CD4-positive, alpha-beta memory T cell (primary cell): ENCODE results near the gene SLC45A1. TPM values are rescaled to one million over a fixed set of nuclear protein-coding genes. Genes with fewer than 3 reads are reported as not detected.
A peak's percentile ranks its signal among the peaks of the same experiment; 100 is the strongest.
"Not testable (repeated sequence)": the region's sequence is repeated elsewhere in the genome, so short reads cannot be mapped to it uniquely, and the experiment has no call there.

ENCODE experiments used
- CTCF ChIA-PET: fragments of 350-600 bp; sonication (Branson Sonifier 250); formaldehyde crosslinking; loops from one replicate; lab custom pipeline; 2021; ENCODE audit warnings: inconsistent platforms; ENCODE audit not compliant: partially characterized antibody; lab: Charles Lee
- POLR2A ChIA-PET: fragments of 350-600 bp; sonication (Branson Sonifier 250); formaldehyde crosslinking; loops from one replicate; lab custom pipeline; 2021; ENCODE audit not compliant: partially characterized antibody; lab: Charles Lee
- DNase-seq, 5 donors: peaks; one replicate each; pipeline versions ENCODE4 v3.0.0 to v3.0.0-alpha.2; 2020 to 2022; ENCODE audit warnings: mixed read lengths in 1 of 5
- H3K27ac ChIP-seq: one replicate; pipeline ENCODE4 v1.7.0; 2013; ENCODE audit warnings: low read depth, low read length
- H3K27me3 ChIP-seq: 2 replicates; pipeline ENCODE4 v1.7.0; 2013; ENCODE audit warnings: mild to moderate bottlenecking, low read length, moderate library complexity; ENCODE audit not compliant: insufficient read depth
- H3K36me3 ChIP-seq: 2 replicates; pipeline ENCODE4 v1.7.0; 2013; ENCODE audit warnings: mild to moderate bottlenecking, low read length, moderate library complexity; ENCODE audit not compliant: insufficient read depth
- H3K4me1 ChIP-seq: 2 replicates; pipeline ENCODE4 v1.7.0; 2013; ENCODE audit warnings: mild to moderate bottlenecking, low read length, moderate library complexity; ENCODE audit not compliant: insufficient read depth
- H3K4me3 ChIP-seq, 2 donors: one replicate each; pipeline ENCODE4 v1.7.0; 2013; ENCODE audit warnings: low read length in 2 of 2, mild to moderate bottlenecking in 1 of 2
- H3K9me3 ChIP-seq, 2 donors: one replicate each; pipeline ENCODE4 v1.7.0; 2013; ENCODE audit warnings: low read length in 2 of 2, control low read depth in 1 of 2; ENCODE audit not compliant: control insufficient read depth in 1 of 2
- H3K27ac Mint-ChIP-seq, 7 donors: one replicate each; pipeline ENCODE4 v1.8.0; 2020 to 2021; ENCODE audit warnings: mixed read lengths in 7 of 7, mild to moderate bottlenecking in 6 of 7, inconsistent platforms in 3 of 7, moderate library complexity in 3 of 7
- H3K27me3 Mint-ChIP-seq, 2 donors: one replicate each; pipeline ENCODE4 v1.8.0; 2020 to 2021; ENCODE audit warnings: mixed read lengths in 2 of 2
- H3K36me3 Mint-ChIP-seq, 2 donors: one replicate each; pipeline ENCODE4 v1.8.0; 2020 to 2021; ENCODE audit warnings: mixed read lengths in 2 of 2, inconsistent platforms in 1 of 2, mild to moderate bottlenecking in 1 of 2
- H3K4me1 Mint-ChIP-seq, 4 donors: one replicate each; pipeline ENCODE4 v1.8.0; 2020 to 2021; ENCODE audit warnings: mixed read lengths in 4 of 4, mild to moderate bottlenecking in 1 of 4
- H3K4me3 Mint-ChIP-seq, 8 donors: one replicate each; pipeline ENCODE4 v1.8.0; 2020 to 2021; ENCODE audit warnings: mixed read lengths in 8 of 8, mild to moderate bottlenecking in 7 of 8, moderate library complexity in 6 of 8, inconsistent platforms in 3 of 8
- H3K9me3 Mint-ChIP-seq, 8 donors: one replicate each; pipeline ENCODE4 v1.8.0; 2020 to 2021; ENCODE audit warnings: mixed read lengths in 8 of 8, mild to moderate bottlenecking in 5 of 8, inconsistent platforms in 3 of 8, moderate library complexity in 1 of 8
- intact Hi-C: fragments of 100-400 bp; cut with micrococcal nuclease; formaldehyde crosslinking; loops from one replicate; pipeline ENCODE4 v1.15.1; 2023
- polyA plus RNA-seq, 2 donors: library from polyadenylated mRNA; unstranded; fragments of 300-500 nt; fragmentation: Illumina TruSeq; gene quantifications; one replicate each; pipeline ENCODE4 v1.2.3, GENCODE V29; 2021
- total RNA-seq, 2 experiments: library from RNA; stranded (reverse); gene quantifications; one replicate each; pipeline ENCODE4 v1.2.3, GENCODE V29; 2021

Gene SLC45A1
- 1 to 10 TPM in 1 of 2 experiments, under 1 TPM in 1; 0.94 to 1.2 TPM for total RNA-seq
- under 1 TPM; 0.33 to 0.52 TPM for polyA plus RNA-seq

- peaks cover 4 to 30% (median 16%) of the 10 kb centered on the region in 4 donors for H3K4me1 Mint-ChIP-seq
- H3K27me3 Mint-ChIP-seq = peaks cover 14 to 24% of the 10 kb centered on the region in 2 donors
- Histone ChIP-seq H3K36me3 (no peaks in the 10 kb centered on the region), H3K4me1 (peaks cover 11% of the 10 kb centered on the region), H3K9me3 (no peaks in the 10 kb centered on the region), H3K27me3 (peaks cover 8% of the 10 kb centered on the region), H3K4me3 (peak within 1 kb of the TSS in 1 of 2 donors; percentile 72), H3K27ac (no peak within 1 kb of the TSS)
- no peaks in the 10 kb centered on the region for H3K36me3 Mint-ChIP-seq
- intact Hi-C loops = loop anchor here (1.0 to 10.0 kb wide), 2 partner anchors 163 to 292 kb away; partner anchors contain the start of gene ERRFI1
- POLR2A ChIA-PET = interaction anchor here (1.0 to 1.2 kb wide), 3 partner anchors 105 to 305 kb away, joined by 3 to 4 read pairs (median 4); partner anchors contain the start of gene ERRFI1
- peak within 1 kb of the TSS; percentile 73 to 87 (median 82) for H3K4me3 Mint-ChIP-seq
- H3K27ac Mint-ChIP-seq = peak within 1 kb of the TSS in 6 of 7 donors; percentile 8 to 87 (median 75)
- peak; percentile 76 to 85 (median 78) for DNase-seq
- CTCF ChIA-PET = interaction anchor here (1.7 to 9.9 kb wide), 3 partner anchors 32 to 303 kb away, joined by 4 to 147 read pairs (median 10); no protein-coding TSS in a partner anchor
- H3K9me3 Mint-ChIP-seq = peaks cover 0 to 1% (median 0%) of the 10 kb centered on the region in 8 donors
Measured at GRCh38 chr1:8317647-8318381, at the start of gene SLC45A1. Gene SLC45A1 (plus strand): TSS chr1:8318114. CDS start chr1:8324330, 6,216 bp downstream.

- peaks cover 2 to 6% of the 10 kb centered on the region in 2 donors for H3K27me3 Mint-ChIP-seq
- H3K4me3 Mint-ChIP-seq = no peak overlapping the region
- Histone ChIP-seq H3K4me1 (no peaks in the 10 kb centered on the region), H3K36me3 (no peaks in the 10 kb centered on the region), H3K27ac (no peak overlapping the region), H3K4me3 (no peak overlapping the region), H3K27me3 (no peaks in the 10 kb centered on the region), H3K9me3 (no peaks in the 10 kb centered on the region)
- no peaks in the 10 kb centered on the region for H3K36me3 Mint-ChIP-seq
- intact Hi-C loops = no loop called here
- POLR2A ChIA-PET = no interaction called here
- H3K9me3 Mint-ChIP-seq = no peaks in the 10 kb centered on the region
- H3K27ac Mint-ChIP-seq = no peak overlapping the region
- CTCF ChIA-PET = no interaction called here
- DNase-seq = no peak
- peaks cover 0 to 3% (median 1%) of the 10 kb centered on the region in 4 donors for H3K4me1 Mint-ChIP-seq
Measured at GRCh38 chr1:8273036-8273435, 44.9 kb upstream of the SLC45A1 start.

- intact Hi-C loops = no loop called here
- no peak overlapping the region for H3K4me3 Mint-ChIP-seq
- no peaks in the 10 kb centered on the region for H3K9me3 Mint-ChIP-seq
- H3K36me3 Mint-ChIP-seq = no peaks in the 10 kb centered on the region
- Histone ChIP-seq H3K36me3 (no peaks in the 10 kb centered on the region), H3K4me3 (no peak overlapping the region), H3K27me3 (no peaks in the 10 kb centered on the region), H3K27ac (no peak overlapping the region), H3K9me3 (no peaks in the 10 kb centered on the region), H3K4me1 (no peaks in the 10 kb centered on the region)
- peaks cover 0 to 3% (median 1%) of the 10 kb centered on the region in 4 donors for H3K4me1 Mint-ChIP-seq
- ChIA-PET POLR2A (no interaction called here), CTCF (interaction anchor here (1.2 kb wide), 1 partner anchor 10 kb away, joined by 4 read pairs; no protein-coding TSS in a partner anchor)
- no peak for DNase-seq
- peaks cover under 1 to 6% of the 10 kb centered on the region in 2 donors for H3K27me3 Mint-ChIP-seq
- H3K27ac Mint-ChIP-seq = no peak overlapping the region
Measured at GRCh38 chr1:8274352-8274751, 43.6 kb upstream of the SLC45A1 start.

- Histone ChIP-seq H3K4me1 (no peaks in the 10 kb centered on the region), H3K27ac (no peak overlapping the region), H3K36me3 (no peaks in the 10 kb centered on the region), H3K4me3 (no peak overlapping the region), H3K9me3 (no peaks in the 10 kb centered on the region), H3K27me3 (no peaks in the 10 kb centered on the region)
- H3K27ac Mint-ChIP-seq = peak overlapping the region in 1 of 7 donors; percentile 60
- H3K27me3 Mint-ChIP-seq = peaks cover 0 to 8% of the 10 kb centered on the region in 2 donors
- H3K4me1 Mint-ChIP-seq = peaks cover 0 to 3% (median 1%) of the 10 kb centered on the region in 4 donors
- no peaks in the 10 kb centered on the region for H3K9me3 Mint-ChIP-seq
- ChIA-PET CTCF (no interaction called here), POLR2A (no interaction called here)
- no peaks in the 10 kb centered on the region for H3K36me3 Mint-ChIP-seq
- DNase-seq = no peak
- H3K4me3 Mint-ChIP-seq = no peak overlapping the region
- intact Hi-C loops = no loop called here
Measured at GRCh38 chr1:8276173-8276914, 41.6 kb upstream of the SLC45A1 start.

- no peaks in the 10 kb centered on the region for H3K36me3 Mint-ChIP-seq
- no peaks in the 10 kb centered on the region for H3K9me3 Mint-ChIP-seq
- Histone ChIP-seq H3K4me1 (no peaks in the 10 kb centered on the region), H3K27me3 (no peaks in the 10 kb centered on the region), H3K4me3 (no peak overlapping the region), H3K27ac (no peak overlapping the region), H3K36me3 (no peaks in the 10 kb centered on the region), H3K9me3 (no peaks in the 10 kb centered on the region)
- H3K4me3 Mint-ChIP-seq = no peak overlapping the region
- H3K27me3 Mint-ChIP-seq = peaks cover 4 to 8% of the 10 kb centered on the region in 2 donors
- POLR2A ChIA-PET = no interaction called here
- H3K27ac Mint-ChIP-seq = peak overlapping the region in 2 of 7 donors; percentile 30 to 60
- DNase-seq = no peak
- intact Hi-C loops = no loop called here
- CTCF ChIA-PET = no interaction called here
- H3K4me1 Mint-ChIP-seq = peaks cover 0 to 3% (median 2%) of the 10 kb centered on the region in 4 donors
Measured at GRCh38 chr1:8276932-8277331, 41.0 kb upstream of the SLC45A1 start.

- H3K4me1 ChIP-seq, H3K36me3 ChIP-seq, H3K4me3 Mint-ChIP-seq, H3K36me3 Mint-ChIP-seq, POLR2A ChIA-PET, H3K4me1 Mint-ChIP-seq, H3K27ac ChIP-seq, intact Hi-C loops, H3K9me3 Mint-ChIP-seq, H3K4me3 ChIP-seq, CTCF ChIA-PET, H3K9me3 ChIP-seq, H3K27me3 ChIP-seq, DNase-seq: not testable (repeated sequence)
- Mint-ChIP-seq H3K27me3 (peaks cover 19 to 22% of the 10 kb centered on the region in 2 donors), H3K27ac (peak overlapping the region in 1 of 7 donors; percentile 47)
Measured at GRCh38 chr1:8278677-8279076, 39.2 kb upstream of the SLC45A1 start.
